Hematopoietic multipotent progenitor cell treated with erythropoietin and hydrocortisone succinate and interleukin-3 and kit ligand, for 15 days (in vitro differentiated cells): ENCODE measurements around the gene PLEKHH1.

ENCODE experiments used
- DNase-seq: peaks from one replicate; pipeline ENCODE4 v3.0.0-alpha.2; 2015; ENCODE audit warnings: low spot score

Gene PLEKHH1

DNA sequence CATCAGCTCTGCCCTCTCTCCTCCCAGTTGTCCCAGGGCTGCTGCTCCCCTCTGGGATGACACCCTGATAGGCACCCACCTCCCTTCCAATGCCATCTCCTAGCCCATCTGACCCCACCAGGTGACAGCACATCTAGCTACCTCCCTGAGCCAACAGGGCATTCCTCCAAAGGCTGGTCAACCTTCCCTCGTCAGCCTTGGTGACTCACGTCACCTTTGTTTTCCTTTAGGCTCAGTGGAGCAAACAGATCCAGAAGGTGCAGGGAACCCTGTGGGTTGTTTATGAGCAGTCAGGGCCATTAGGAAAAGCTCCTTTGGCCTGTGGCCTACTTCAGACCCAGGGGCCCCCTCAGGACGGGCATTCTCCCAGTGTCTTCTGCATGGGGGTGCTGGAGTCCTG lies 34.6 kb downstream of the PLEKHH1 start:
- DNase-seq: no peak

DNA sequence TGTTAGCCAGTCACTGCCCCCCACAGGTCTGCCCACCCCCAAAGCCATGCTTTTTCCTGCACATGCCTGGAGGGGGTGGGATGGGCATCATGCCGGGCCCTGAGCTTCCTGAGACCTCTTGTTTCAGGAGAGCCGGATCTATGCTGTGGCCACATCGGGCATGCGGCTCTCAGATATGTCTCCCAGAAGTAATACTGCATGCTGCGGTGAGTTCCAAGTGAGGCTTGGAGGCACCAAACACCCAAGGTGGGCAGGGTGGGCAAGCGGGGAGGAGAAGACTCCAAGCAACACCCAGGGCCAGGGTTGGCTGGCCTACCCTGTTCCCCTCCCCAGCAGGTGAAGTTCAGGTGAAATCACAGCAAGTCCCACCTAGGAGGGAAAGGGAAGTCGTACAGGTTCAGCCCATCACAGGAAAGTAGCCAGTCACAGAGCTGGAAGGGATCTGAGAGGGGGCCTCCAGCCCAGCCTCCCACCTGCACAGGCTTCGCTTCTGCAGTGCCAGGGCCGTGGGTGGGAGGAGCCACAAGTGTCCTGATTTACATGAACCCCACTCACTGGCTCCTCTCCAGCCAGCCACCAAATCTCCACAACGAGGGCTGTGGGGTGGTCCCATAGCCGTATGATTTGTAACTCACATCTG lies 36.0 kb downstream of the PLEKHH1 start:
- DNase-seq: no peak

DNA sequence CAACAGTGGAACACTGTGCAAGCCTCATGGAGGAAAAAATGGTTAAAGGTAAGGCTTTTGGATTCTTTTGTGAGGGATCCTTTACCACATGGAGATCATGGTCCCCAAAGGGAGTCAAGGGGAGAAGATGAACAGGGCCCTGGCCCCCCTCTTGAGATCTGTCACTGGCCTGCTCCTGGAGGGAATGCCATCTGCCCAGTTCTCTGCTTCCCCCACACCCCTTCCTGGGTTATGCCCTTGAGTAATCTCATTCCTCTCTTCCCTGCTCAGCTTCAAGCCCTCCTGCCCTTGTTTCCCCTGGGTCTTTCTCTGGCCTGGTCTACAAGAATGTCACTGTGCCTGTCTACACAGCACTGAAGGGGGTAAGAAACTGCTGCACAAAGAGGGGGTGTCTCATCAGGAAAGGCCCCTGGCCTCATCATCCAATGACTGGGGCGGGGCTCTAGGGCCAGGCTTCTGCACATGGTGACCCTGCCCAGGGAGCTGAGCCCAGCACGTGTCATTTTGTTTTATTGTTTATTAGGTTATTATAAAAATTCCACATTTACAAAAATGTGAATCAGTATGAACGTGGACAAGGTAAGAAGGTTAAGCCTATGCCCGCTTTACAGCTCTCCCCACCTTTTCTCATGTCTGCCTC lies 36.7 kb downstream of the PLEKHH1 start:
- no peak for DNase-seq

DNA sequence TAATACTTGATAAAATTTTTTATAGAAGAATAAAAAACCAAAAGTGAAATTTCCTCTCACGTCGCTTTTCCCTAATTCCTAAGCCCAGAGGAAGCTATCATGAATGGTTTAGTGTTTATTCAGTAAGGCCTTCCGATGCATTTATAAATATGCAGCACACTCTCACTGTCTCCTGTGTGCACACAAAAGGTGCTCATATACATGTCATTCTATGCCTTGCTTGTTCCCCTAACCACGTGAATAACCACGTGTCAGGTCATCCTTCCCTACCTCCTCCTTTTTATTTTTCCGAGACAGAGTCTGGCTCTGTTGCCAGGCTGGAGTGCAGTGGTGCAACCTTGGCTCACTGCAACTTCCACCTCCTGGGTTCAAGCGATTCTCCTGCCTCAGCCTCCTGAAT lies 37.4 kb downstream of the PLEKHH1 start:
- no peak for DNase-seq

DNA sequence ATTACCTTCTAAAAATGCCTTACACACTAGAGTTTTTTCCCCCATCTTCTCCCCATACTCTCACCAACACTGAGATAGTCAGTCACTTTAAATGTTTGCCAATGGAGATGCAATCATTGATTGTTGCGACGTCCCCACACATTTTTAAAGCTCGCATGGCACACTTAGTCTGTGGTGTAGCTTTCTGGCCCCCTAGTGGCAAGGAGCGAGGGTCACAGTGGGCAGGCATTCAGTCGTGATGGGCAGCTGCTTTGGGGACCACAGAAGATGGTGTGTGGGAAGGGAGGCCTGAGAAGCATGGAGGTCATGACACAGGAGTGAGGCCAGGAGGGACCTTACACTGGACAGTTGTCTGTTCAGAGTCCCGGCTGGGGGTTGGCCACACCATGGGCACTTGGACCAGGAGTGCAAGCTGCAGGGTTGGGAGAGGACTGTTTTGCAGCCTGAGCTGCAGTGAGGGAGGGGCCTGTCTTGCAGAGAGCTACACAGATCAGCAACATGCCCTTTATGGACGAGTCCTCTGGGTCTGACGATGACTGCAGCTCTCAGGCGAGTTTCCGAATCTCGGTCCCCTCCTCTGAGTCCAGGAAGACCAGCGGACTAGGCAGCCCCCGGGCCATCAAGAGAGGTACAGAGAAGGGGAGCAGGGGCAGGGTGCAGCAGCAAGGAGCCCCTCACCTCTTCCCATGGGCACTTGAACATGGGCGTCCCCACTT lies 38.3 kb downstream of the PLEKHH1 start:
- DNase-seq: peak; percentile 59

DNA sequence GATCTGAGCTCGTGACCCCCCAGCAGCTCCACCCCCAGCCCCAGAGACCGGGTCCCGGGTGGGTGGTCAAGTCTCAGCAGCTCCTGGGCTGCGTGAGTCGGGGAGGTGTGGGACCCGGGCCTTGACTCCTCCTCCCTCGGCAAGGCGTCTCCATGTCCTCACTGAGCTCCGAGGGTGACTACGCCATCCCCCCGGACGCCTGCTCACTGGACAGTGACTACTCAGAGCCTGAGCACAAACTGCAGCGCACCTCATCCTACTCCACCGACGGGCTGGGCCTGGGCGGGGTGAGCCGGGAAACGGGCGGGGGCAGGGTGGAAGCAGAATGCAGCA lies 38.9 kb downstream of the PLEKHH1 start:
- no peak for DNase-seq

DNA sequence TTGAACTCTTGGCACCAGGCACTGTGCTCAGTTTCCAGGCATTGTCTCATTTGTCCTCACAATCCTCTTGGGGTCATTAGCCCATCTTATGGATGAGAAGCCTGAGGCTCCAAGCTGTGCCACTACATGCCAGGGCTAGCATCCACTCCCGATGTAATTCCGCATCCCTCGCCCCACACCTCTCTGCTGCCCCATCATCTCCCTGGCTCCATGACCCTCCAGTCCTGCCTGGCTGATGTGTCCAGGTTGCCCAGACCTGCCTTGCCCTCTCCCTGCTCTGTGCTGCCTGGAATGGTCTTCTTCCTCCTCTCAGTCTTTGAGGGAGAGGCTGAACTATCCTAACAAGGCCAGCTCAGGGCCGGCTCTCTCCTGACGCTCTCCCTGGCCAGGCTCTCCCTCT lies 39.5 kb downstream of the PLEKHH1 start:
- DNase-seq: no peak

DNA sequence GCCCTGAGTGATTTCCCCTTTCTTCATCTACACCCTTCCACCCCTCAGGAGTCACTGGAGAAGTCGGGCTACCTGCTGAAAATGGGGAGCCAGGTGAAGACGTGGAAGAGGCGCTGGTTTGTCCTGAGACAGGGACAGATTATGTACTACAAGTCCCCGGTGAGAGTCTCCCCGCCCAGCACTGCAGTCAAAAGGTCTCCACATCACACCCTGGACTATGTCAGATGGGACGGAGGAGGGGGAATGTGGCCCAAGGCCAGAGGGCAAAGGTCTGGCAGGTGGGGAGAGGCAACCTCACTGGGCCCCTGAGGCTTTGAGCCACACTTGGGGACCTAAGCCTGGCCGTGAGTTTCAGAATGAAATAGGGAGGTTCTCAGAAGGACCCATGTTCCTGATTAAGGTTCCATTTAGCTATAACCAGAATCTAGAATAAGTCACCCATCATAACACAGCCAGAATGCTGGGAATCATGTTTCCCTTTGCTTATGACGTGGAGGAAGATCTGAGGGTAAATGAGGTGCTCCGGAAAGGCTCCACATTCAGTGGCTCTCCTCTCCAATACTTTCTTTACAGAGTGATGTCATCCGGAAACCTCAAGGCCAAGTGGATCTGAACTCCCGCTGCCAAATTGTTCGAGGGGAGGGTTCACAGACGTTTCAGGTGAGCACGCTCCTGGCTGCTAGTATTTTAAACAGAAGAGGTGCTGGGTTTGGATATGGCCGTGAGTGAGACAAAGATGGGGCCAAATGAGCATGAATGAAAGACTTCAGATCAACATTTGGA lies 40.3 kb downstream of the PLEKHH1 start:
- no peak for DNase-seq

DNA sequence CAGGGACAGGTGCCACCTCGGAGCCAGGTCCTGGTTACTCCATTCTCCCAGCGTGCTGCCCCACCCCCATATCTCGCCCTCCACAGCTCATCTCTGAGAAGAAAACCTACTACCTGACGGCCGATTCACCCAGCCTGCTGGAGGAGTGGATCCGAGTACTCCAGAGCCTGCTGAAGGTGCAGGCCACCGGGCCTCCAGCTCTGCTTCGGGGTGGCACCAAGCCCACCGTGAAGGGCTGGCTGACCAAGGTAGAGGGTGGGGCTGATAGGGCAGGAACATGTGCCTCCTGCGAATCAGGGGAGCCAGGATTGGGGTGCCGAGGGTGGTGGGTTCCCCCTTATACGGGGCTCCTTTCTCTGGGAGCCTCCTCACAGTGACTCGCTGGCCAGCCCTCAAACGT lies 41.1 kb downstream of the PLEKHH1 start:
- no peak for DNase-seq

DNA sequence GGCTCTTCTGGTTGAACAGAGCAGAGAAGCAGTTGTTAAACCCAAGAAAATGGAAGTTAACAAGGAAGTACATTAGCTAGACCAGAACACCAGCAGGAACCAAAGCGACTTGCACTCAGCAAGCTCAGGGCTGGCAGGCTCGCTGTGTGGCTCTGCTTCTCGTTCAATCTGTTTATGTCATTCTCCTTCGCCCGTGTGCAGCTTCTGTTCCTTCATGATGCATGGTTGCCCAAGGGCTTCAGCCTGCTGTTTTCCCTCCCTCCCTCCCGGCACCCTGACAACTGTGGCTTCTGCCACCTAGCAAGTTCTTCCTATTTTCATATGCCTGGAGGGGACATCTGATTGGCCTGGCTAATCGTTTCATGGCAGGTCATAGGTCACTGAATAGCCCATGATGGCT lies 41.7 kb downstream of the PLEKHH1 start:
- DNase-seq: no peak

DNA sequence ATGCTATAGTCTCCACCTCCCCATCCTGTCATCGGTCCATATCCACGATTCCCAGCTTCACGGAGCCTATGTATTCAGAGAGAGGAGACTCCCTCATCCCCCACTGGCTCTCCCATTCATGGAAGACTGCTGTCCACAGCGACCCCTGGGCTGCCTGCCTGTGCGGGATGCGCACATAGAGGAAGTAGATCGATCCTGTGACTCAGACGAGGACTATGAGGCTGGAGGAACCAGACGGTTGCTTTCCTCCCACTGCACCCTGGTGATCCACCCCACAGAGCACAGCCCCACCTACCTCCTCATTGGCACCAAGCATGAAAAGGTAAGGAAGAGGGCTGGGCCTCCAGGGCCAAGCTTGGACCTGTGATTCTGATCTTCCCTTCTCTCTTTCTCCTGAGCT lies 42.6 kb downstream of the PLEKHH1 start:
- no peak for DNase-seq

DNA sequence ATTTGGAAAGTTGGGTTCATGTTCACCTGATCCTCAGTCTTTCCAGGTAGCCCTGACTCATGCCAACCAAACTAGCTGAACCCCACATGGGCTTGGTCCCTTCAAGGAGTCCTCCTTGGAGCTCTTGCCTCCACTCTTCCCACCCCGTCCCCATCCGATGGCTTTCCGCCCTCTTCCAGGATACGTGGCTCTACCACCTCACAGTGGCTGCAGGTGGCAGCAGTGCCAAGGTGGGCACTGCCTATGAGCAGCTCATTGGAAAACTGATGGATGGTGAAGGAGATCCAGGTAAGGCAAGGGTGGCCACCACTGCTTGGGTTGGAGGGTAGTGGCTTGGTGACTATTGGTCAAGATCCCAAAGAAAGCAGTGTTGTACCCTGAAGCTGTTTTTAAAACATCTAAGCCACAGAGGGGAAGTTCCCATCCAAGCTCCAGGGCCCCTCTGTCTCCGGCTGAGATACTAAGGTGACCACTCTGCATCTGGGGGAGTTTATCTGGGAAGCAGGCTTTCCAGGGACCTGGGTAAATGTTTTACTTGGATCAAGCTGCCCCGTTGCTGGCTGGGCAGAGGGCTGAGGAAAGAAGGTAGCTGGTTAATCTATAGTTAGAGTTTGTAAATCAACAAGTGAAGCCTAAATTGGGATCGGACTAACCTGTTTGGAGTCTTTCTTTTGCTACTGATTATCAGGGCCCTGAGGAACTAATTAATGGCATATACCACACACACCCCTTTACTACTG lies 43.3 kb downstream of the PLEKHH1 start:
- no peak for DNase-seq

DNA sequence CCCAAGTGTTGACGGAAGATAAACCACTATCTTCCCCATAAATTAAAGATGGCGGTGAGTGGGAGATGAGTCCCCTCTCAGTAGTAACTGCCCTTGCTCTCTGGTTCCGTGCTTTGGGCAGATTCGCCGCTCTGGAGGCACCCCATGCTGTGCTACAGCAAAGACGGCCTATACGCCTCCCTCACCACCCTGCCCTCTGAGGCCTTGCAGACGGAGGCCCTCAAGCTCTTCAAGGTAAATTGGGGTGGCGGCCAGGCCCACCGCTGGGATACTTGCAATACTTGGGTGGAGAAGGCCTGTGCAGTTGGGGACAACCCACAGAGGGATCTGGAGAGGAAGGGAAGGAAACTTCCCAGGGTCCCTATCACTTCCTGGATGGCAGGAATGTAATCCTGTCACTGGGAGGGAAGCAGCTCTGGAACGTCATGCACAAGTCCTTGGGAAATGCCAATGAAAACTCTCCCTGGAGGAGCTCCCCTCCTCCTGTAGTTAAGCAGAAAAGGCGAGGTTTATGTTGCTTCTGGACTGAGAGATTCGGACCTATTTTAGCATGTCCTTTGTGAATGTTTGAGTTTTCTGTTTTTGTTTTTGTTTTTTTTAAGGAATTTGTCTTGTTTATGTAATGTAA lies 44.2 kb downstream of the PLEKHH1 start:
- DNase-seq: no peak

DNA sequence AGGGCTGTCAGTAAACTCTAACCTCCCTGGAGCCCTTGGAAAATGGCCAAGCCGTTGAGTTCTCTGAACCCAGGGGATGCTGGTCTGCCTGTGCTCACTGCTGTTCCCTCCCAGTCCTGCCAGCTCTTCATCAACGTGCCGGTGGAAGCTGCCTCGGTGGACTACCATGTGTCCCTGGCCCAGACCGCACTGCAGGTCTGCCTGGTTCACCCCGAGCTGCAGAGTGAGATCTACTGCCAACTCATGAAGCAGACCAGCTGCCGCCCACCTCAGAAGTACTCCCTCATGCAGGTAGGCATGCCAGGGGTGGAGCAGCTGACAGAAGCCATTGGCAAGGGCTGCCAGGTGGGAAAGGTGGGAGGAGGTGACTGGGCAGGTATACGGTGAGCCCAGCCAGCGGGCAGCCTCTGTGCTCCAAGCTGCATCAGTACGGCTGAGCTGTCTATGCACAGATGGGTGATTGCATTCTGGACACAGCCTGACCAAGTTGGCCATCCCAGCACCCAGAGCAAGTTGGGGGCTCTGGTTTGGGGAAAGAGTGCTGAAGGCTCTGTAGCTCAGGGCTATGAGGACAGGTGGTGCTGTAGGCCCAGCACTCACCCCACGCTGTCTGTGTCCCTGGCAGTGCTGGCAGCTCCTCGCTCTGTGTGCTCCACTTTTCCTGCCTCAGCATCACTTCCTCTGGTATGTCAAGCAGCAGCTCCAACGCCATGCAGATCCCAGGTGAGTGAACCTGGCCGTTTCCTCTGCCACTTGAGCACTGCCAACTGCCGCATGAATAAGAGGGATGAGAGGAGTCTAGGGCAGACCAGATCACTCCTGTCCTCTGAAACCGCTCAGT lies 45.0 kb downstream of the PLEKHH1 start:
- no peak for DNase-seq

DNA sequence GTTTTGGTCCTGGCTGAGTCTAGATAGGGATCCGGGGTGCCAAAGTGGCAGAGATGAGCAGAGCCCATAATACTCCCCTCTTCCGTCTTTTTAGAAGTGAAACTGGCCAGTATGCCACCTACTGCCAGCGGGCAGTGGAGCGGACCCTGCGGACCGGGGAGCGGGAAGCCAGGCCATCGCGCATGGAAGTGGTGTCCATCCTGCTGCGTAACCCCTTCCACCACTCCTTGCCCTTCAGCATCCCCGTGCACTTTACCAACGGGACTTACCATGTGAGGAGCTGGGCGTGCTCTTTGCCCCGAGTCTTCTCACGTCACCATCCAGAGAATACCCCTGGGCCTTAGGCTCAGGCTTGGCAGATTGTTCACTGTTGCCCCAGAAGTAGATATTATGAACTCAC lies 46.0 kb downstream of the PLEKHH1 start:
- DNase-seq: no peak

DNA sequence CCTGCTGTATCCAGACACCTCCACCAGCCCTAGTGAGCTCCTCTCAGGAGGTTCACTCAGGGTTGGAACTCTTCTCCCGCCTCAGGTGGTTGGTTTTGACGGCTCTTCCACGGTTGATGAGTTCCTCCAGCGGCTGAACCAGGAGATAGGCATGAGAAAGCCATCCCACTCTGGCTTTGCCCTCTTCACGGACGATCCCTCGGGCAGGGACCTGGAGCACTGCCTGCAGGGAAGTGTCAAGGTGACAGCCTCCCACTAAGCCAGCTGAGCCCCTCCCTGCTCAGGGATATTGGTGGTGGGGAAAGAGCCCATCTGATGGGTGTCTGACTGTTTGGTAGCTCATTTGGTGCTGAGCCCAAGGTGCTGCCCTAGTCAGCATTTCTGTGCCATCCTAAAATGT lies 46.5 kb downstream of the PLEKHH1 start:
- no peak for DNase-seq

DNA sequence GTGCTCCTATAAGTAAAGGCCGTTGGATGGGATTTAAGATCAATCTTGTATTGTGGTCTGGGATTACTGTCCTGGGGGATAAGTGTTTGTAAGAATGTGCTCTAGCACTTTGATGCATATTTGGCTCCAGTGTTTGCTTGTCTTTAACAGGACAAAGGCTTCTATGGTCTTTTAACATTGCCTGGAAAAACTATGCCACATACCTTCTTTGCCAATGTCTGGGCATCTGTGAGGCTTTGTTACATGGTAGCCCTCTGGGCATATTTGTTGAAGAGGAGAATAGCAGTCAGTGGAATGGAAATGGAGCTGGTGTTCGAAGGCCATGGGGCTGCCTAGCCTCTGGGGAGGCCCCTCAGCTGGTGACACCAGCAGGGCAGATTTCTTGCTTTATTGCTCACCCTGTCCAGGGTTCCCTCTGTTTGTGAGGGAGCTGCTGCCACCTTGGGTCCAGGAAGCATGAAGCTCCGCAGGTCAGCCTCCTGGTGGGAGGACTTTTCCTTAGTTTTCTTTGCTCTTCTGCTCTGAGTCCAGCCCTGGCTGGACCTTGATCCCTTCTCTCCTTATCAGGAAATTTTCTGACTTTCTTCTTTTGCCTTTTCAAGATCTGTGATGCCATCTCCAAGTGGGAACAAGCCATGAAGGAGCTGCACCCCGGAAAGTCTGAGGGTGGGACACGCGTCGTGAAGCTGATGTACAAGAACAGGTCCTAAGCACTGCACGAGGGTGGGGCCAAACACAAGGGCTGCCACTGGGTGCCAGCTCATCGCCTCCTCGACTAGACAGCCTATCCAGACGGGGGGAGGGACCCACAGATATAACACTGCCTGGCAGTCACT lies 47.5 kb downstream of the PLEKHH1 start:
- DNase-seq: no peak

DNA sequence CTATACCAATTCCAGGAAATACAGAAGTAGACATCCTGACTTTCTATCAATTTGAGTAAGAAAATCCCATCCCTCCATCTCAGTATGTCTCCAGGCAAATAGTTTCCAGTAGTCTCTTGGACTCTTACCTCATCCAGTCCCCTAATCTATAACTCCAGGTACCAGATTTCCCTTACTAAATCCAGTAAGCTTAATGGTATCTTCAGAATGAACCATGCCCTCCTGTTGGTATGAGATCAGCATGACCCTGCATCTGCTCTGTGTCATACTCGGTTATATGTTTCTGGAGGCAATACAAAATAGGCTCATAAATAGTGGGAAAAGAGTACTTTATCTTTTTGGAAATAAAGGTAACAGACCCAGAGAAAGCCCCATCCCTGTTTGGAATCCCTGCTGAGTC lies 48.6 kb downstream of the PLEKHH1 start:
- no peak for DNase-seq

DNA sequence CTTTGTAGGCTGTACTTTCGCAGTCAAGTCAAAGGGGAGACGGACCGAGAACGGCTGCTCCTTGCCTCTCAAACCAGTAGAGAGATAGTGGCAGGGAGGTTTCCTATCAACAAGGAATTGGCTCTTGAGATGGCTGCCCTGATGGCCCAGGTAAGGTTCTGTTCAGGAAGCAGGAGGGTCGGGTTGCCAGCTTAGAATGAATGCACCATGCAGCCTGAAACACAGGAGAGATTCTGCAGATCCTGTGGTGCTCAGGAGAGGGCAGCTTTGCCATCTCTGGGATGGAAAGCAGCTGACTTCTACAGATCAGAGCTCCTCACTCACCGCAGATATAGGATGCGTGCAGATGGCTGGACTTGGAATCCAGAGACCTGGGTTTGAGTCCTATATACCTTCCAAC lies 49.0 kb downstream of the PLEKHH1 start:
- no peak for DNase-seq
